ENCODE measurements around the gene LGR4. TPM values are rescaled to one million over a fixed set of nuclear protein-coding genes. Genes with fewer than 3 reads are reported as not detected.

LGR4 gene
- total and polyA plus RNA-seq, 2 of the 13 experiments (the other 11 are each of a cell fraction or from before 2014, with no cell fraction given) = 42.1 to 68.7 TPM

DNA sequence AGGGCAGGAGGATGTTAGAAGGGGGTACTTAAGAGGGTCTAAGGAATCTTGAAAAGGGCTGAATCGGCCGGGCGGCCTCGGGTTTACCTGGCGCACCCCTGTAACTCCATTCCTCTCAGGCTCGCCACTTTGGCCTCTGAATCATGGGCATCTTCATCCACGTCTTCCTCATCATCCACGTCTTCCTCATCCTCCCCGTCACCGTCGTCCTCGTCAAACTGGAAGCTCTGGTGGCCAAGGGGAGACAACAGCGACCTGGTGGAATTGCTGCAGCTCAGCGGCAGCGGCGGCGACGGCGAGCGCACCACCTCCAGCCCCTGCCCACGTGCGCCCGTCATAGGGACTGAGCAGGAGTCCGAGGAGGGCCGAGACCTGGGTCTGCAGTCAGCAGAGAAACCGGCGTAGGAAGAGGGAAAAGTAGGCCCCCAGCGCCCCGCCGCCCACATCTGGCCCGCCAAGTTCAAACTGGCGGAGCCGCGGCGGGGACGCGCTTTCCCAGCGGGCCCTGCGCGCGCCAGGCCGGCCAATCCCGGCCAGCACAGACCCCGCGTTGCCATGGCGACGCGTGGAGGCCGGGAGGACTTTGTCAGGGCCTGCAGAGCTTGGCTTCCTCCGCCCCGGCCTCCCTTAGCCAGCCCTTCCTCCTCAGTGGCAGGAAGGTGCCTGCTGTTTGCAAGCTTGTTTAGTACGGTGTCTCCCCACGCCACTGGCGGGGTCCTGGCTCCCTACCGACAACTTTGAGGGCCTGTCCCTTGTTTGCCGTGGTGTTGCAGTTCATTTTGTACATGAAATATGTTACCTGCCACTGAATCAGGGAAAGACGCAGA is 109.6 kb downstream of the LGR4 start, which contains the start of gene CCDC34 (continued):
- TF ChIP-seq ZBTB4 (CRISPR knock-in tag; IDR thresholded peaks at IDR 0.05; ENCODE audit: borderline replicate concordance) = peak; percentile 87
- TF ChIP-seq, protein P1, sequence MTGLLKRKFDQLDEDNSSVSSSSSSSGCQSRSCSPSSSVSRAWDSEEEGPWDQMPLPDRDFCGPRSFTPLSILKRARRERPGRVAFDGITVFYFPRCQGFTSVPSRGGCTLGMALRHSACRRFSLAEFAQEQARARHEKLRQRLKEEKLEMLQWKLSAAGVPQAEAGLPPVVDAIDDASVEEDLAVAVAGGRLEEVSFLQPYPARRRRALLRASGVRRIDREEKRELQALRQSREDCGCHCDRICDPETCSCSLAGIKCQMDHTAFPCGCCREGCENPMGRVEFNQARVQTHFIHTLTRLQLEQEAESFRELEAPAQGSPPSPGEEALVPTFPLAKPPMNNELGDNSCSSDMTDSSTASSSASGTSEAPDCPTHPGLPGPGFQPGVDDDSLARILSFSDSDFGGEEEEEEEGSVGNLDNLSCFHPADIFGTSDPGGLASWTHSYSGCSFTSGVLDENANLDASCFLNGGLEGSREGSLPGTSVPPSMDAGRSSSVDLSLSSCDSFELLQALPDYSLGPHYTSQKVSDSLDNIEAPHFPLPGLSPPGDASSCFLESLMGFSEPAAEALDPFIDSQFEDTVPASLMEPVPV (CRISPR knock-in tag; IDR thresholded peaks at IDR 0.05) = peak; percentile 92
- TF ChIP-seq STAT5B (CRISPR knock-in tag; IDR thresholded peaks at IDR 0.05) = no peak; the same call in 1 of the 2 replicates
- TF ChIP-seq ZNF530 (CRISPR knock-in tag; IDR thresholded peaks at IDR 0.05; ENCODE audit: low read depth) = 0 out of 2 replicates have a peak, but pooled peaks have one; percentile 71
- peak; percentile 76 for TF ChIP-seq TGIF2 (CRISPR knock-in tag; IDR thresholded peaks at IDR 0.05)
- TF ChIP-seq, protein P2, sequence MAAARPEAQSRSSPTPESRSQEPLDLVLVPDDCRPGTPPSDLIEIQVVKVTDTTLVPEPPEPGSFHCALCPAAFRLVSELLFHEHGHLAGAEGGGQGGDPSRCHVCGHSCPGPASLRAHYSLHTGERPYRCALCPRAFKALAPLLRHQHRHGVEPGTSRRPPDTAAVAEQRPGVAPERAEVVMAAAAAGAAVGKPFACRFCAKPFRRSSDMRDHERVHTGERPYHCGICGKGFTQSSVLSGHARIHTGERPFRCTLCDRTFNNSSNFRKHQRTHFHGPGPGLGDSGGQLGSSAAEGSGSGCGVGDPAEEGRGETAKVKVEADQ (CRISPR knock-in tag; IDR thresholded peaks at IDR 0.05; ENCODE audit: borderline replicate concordance) = peak; percentile 47; the same call in 1 of the 2 replicates
- no peak for TF ChIP-seq RORA (CRISPR knock-in tag; IDR thresholded peaks at IDR 0.05)
- TF ChIP-seq NFE2 (CRISPR knock-in tag; IDR thresholded peaks at IDR 0.05) = no peak
- TF ChIP-seq, protein P3, sequence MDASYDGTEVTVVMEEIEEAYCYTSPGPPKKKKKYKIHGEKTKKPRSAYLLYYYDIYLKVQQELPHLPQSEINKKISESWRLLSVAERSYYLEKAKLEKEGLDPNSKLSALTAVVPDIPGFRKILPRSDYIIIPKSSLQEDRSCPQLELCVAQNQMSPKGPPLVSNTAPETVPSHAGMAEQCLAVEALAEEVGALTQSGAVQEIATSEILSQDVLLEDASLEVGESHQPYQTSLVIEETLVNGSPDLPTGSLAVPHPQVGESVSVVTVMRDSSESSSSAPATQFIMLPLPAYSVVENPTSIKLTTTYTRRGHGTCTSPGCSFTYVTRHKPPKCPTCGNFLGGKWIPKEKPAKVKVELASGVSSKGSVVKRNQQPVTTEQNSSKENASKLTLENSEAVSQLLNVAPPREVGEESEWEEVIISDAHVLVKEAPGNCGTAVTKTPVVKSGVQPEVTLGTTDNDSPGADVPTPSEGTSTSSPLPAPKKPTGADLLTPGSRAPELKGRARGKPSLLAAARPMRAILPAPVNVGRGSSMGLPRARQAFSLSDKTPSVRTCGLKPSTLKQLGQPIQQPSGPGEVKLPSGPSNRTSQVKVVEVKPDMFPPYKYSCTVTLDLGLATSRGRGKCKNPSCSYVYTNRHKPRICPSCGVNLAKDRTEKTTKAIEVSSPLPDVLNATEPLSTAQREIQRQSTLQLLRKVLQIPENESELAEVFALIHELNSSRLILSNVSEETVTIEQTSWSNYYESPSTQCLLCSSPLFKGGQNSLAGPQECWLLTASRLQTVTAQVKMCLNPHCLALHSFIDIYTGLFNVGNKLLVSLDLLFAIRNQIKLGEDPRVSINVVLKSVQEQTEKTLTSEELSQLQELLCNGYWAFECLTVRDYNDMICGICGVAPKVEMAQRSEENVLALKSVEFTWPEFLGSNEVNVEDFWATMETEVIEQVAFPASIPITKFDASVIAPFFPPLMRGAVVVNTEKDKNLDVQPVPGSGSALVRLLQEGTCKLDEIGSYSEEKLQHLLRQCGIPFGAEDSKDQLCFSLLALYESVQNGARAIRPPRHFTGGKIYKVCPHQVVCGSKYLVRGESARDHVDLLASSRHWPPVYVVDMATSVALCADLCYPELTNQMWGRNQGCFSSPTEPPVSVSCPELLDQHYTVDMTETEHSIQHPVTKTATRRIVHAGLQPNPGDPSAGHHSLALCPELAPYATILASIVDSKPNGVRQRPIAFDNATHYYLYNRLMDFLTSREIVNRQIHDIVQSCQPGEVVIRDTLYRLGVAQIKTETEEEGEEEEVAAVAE (CRISPR knock-in tag; IDR thresholded peaks at IDR 0.05; ENCODE audit: borderline replicate concordance) = peak; percentile 78; the same call in 1 of the 2 replicates
- TF ChIP-seq SP1 (IDR thresholded peaks at IDR 0.05) = no peak
- TF ChIP-seq SP1 (CRISPR knock-in tag; IDR thresholded peaks at IDR 0.05) = peak; percentile 63
- TF ChIP-seq NR3C1 (CRISPR knock-in tag; IDR thresholded peaks at IDR 0.05) = no peak
- no peak for TF ChIP-seq HNRNPL (IDR thresholded peaks at IDR 0.05; ENCODE audit: low read depth, low read length)
- peak; percentile 82; the same call in 1 of the 2 replicates for TF ChIP-seq ZNF615 (CRISPR knock-in tag; IDR thresholded peaks at IDR 0.05; ENCODE audit: borderline replicate concordance)
- TF ChIP-seq ZNF263 (CRISPR knock-in tag; IDR thresholded peaks at IDR 0.05) = peak; percentile 94
- no peak for TF ChIP-seq ZNF24 (IDR thresholded peaks at IDR 0.05)
- TF ChIP-seq RFX5 (IDR thresholded peaks at IDR 0.05; ENCODE audit: low read depth, low read length) = peak; percentile 94
- no peak for TF ChIP-seq ZNF510 (CRISPR knock-in tag; IDR thresholded peaks at IDR 0.05; ENCODE audit: low read depth)

All from HepG2 (cell line).